SKM-1 (cell line): ENCODE results near the gene PKP1.

Experiments used
- DNase-seq: peaks from one replicate; lab custom pipeline; 2025; ENCODE audit not compliant: unreplicated experiment; lab: John Stamatoyannopoulos, UW

Gene PKP1

GRCh38 chr1:201349092-201349491 lies 65.8 kb downstream of the PKP1 start:
- DNase-seq: no peak

GRCh38 chr1:201350361-201350725 lies 67.0 kb downstream of the PKP1 start:
- DNase-seq: no peak

GRCh38 chr1:201350884-201351283 lies 67.6 kb downstream of the PKP1 start:
- DNase-seq: no peak

GRCh38 chr1:201351617-201352016 lies 68.3 kb downstream of the PKP1 start:
- DNase-seq: no peak

GRCh38 chr1:201353186-201353940 lies 70.1 kb downstream of the PKP1 start:
- no peak for DNase-seq

- no peak for DNase-seq
These were observed 71.0 kb downstream of the PKP1 start for GRCh38 chr1:201354151-201354900.

- DNase-seq: no peak
These were observed 71.6 kb downstream of the PKP1 start for GRCh38 chr1:201354901-201355295.

GRCh38 chr1:201355471-201355870 lies 72.2 kb downstream of the PKP1 start:
- DNase-seq: no peak

GRCh38 chr1:201356236-201356635 lies 72.9 kb downstream of the PKP1 start:
- DNase-seq: no peak

GRCh38 chr1:201356701-201357100 lies 73.4 kb downstream of the PKP1 start:
- no peak for DNase-seq

- no peak for DNase-seq
These were observed 73.9 kb downstream of the PKP1 start for GRCh38 chr1:201357211-201357610.

- no peak for DNase-seq
These were observed 74.5 kb downstream of the PKP1 start for GRCh38 chr1:201357636-201358348.

GRCh38 chr1:201358596-201358995 lies 75.3 kb downstream of the PKP1 start:
- DNase-seq: no peak

- no peak for DNase-seq
These were observed 75.9 kb downstream of the PKP1 start for GRCh38 chr1:201359031-201359872.

- DNase-seq: no peak
These were observed 76.5 kb downstream of the PKP1 start for GRCh38 chr1:201359873-201360210.

GRCh38 chr1:201360486-201360885 lies 77.2 kb downstream of the PKP1 start:
- no peak for DNase-seq

GRCh38 chr1:201360901-201361651 lies 77.8 kb downstream of the PKP1 start:
- no peak for DNase-seq

GRCh38 chr1:201361652-201362504 lies 78.6 kb downstream of the PKP1 start:
- peak; percentile 30 for DNase-seq

GRCh38 chr1:201362906-201363305 lies 79.6 kb downstream of the PKP1 start:
- no peak for DNase-seq

- DNase-seq: no peak
These were observed 80.2 kb downstream of the PKP1 start for GRCh38 chr1:201363467-201363866.
